ENCODE results near the gene HOXC10.

GRCh38 chr12:53947743-53948142 is 37.2 kb upstream of the HOXC10 start:
- TF ChIP-seq CTCF (IDR thresholded peaks at IDR 0.05) (no peak), POLR2A (IDR thresholded peaks at IDR 0.05) (no peak)
